Lung (tissue), 12 donors: ENCODE results near the gene CEP41. TPM values are rescaled to one million over a fixed set of nuclear protein-coding genes. Genes with fewer than 3 reads are reported as not detected.

Source experiments
- ATAC-seq: fragments of 200-7000 bp; cut with Tn5 transposase; one replicate; pipeline ENCODE4 v1.9.1; 2020; ENCODE audit warnings: moderate number of reproducible peaks; ENCODE audit not compliant: insufficient read depth, low FRiP score
- DNase-seq, 3 donors: peaks; one replicate each; pipeline ENCODE4 v3.0.0-alpha.2; 2013 to 2017
- H3K27ac ChIP-seq, 2 donors: one replicate each; pipeline ENCODE4 v1.5.1; 2013; ENCODE audit warnings: mild to moderate bottlenecking in 2 of 2, moderate library complexity in 2 of 2, control low read depth in 1 of 2, inconsistent platforms in 1 of 2, low read depth in 1 of 2, low read length in 1 of 2
- H3K27me3 ChIP-seq, 3 donors: one replicate each; pipeline ENCODE4 v1.5.1; 2013; ENCODE audit warnings: low read length in 2 of 3; ENCODE audit not compliant: control insufficient read depth in 3 of 3, insufficient read depth in 3 of 3
- H3K36me3 ChIP-seq, 4 donors: one replicate each; pipeline ENCODE4 v1.5.1; 2013; ENCODE audit warnings: low read length in 4 of 4, mild to moderate bottlenecking in 1 of 4, moderate library complexity in 1 of 4; ENCODE audit not compliant: control insufficient read depth in 4 of 4, insufficient read depth in 4 of 4
- H3K4me1 ChIP-seq, 5 donors: one replicate each; pipeline ENCODE4 v1.5.1; 2013; ENCODE audit warnings: low read length in 5 of 5, mild to moderate bottlenecking in 2 of 5, moderate library complexity in 1 of 5; ENCODE audit not compliant: control insufficient read depth in 5 of 5, insufficient read depth in 5 of 5
- H3K4me3 ChIP-seq: one replicate; pipeline ENCODE4 v1.5.1; 2013; ENCODE audit warnings: mild to moderate bottlenecking, control low read depth, moderate library complexity
- H3K9ac ChIP-seq, 2 donors: one replicate each; pipeline ENCODE4 v1.5.1; 2013; ENCODE audit warnings: low read length in 2 of 2, control low read depth in 1 of 2; ENCODE audit not compliant: insufficient read depth in 1 of 2
- H3K9me3 ChIP-seq, 4 donors: one replicate each; pipeline ENCODE4 v1.5.1; 2013; ENCODE audit warnings: low read length in 3 of 4, mild to moderate bottlenecking in 1 of 4, moderate library complexity in 1 of 4; ENCODE audit not compliant: control insufficient read depth in 4 of 4, insufficient read depth in 3 of 4
- WGBS, 2 donors: extraction: QIAGEN DNeasy Blood & Tissue Kit; methylation state at CpG; one replicate each; pipeline ENCODE4 v1.1.7; 2013; 5-methylcytosine and 5-hydroxymethylcytosine counted together
- polyA plus RNA-seq, 2 donors: library from polyadenylated mRNA; stranded (reverse); fragments of 200-250 nt; gene quantifications; one replicate each; pipeline ENCODE4 v1.2.1, GENCODE V29; 2013
- total RNA-seq, 2 donors: library from RNA; depleted of rRNA in 1 of 2; stranded (reverse); fragments of >200 nt in 1 of 2; gene quantifications; one replicate each; pipeline ENCODE4 v1.2.1, GENCODE V29; 2014 to 2021
- TF ChIP-seq, protein P1 (sequence below): IDR thresholded peaks from 2 replicates; pipeline ENCODE4 v1.5.1; 2012; ENCODE audit warnings: mild to moderate bottlenecking; ENCODE audit errors: control extremely low read depth, extremely low read depth
- donor health status: control.
- donor health status: control.
- donor health status: Bipolar disorder and iron deficiency.
- donor health status: healthy.
- donor health status: DM: yes; HTN: yes; CAD: no.

The CEP41 gene
- total and polyA plus RNA-seq, 4 donors, result 3.7 to 15.3 (median 11.6) TPM

DNA sequence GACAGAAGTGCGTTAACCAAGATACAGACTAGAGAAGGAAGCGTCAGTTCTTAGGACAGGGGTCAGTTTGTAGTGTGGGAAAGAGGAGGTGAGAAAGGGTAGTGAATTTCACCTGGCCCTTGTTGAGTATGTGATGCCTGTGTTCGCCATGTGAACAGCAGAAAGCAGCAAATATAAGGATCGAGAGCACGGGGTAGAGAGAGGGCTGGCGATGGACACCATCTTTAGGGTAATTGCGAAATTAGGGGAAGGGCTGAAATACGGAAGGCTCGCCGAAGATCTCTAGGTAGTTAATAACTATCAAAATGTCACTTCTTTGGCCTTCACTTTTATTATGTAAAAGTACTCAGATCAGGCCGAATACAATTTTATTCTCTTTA is 44.9 kb upstream of the CEP41 start:
- TF ChIP-seq, protein P1, sequence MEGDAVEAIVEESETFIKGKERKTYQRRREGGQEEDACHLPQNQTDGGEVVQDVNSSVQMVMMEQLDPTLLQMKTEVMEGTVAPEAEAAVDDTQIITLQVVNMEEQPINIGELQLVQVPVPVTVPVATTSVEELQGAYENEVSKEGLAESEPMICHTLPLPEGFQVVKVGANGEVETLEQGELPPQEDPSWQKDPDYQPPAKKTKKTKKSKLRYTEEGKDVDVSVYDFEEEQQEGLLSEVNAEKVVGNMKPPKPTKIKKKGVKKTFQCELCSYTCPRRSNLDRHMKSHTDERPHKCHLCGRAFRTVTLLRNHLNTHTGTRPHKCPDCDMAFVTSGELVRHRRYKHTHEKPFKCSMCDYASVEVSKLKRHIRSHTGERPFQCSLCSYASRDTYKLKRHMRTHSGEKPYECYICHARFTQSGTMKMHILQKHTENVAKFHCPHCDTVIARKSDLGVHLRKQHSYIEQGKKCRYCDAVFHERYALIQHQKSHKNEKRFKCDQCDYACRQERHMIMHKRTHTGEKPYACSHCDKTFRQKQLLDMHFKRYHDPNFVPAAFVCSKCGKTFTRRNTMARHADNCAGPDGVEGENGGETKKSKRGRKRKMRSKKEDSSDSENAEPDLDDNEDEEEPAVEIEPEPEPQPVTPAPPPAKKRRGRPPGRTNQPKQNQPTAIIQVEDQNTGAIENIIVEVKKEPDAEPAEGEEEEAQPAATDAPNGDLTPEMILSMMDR, result no peak
- peaks cover 0 to 44% (median 21%) of the 10 kb centered on the region in 5 donors for H3K4me1 ChIP-seq
- no peak for DNase-seq
- ATAC-seq, result no peak
- H3K27ac ChIP-seq, result no peak overlapping the region
- no peaks in the 10 kb centered on the region for H3K9me3 ChIP-seq
- H3K27me3 ChIP-seq, result no peaks in the 10 kb centered on the region
- 64 to 65% methylated on average over 11 of the region's 11 CpGs for WGBS, 2 donors
- no peak overlapping the region for H3K4me3 ChIP-seq
- no peaks in the 10 kb centered on the region for H3K36me3 ChIP-seq
- peak overlapping the region in 1 of 2 donors; percentile 72 for H3K9ac ChIP-seq

DNA sequence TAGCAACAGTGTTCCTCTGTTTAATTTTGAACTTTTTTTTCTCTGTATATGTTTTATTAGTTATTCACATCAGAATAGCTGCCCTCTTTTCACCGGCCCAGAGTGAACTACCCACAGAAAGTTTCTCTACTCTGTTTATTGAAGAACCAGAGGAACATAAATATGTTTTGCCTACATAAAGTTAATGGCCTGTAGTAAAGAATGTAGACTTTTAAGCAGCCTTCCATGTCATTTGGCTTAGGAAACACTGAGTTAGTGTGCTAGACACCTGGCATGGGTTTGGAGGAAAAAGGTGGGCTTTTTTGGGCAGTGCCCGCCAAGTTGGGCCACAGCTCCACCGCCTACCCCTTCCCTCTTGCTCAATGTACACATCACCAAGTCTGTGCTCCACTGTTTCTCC is 42.2 kb upstream of the CEP41 start:
- Histone ChIP-seq H3K9me3 (peaks cover 0 to 2% (median under 1%) of the 10 kb centered on the region in 4 donors), H3K27me3 (no peaks in the 10 kb centered on the region), H3K4me1 (peaks cover 0 to 18% (median 8%) of the 10 kb centered on the region in 5 donors), H3K27ac (no peak overlapping the region), H3K36me3 (no peaks in the 10 kb centered on the region), H3K9ac (no peak overlapping the region), H3K4me3 (no peak overlapping the region)
- ATAC-seq (no peak), DNase-seq (no peak)
- 94% methylated on average over 3 of the region's 3 CpGs for WGBS, 2 donors
- TF ChIP-seq, protein P1, result no peak

DNA sequence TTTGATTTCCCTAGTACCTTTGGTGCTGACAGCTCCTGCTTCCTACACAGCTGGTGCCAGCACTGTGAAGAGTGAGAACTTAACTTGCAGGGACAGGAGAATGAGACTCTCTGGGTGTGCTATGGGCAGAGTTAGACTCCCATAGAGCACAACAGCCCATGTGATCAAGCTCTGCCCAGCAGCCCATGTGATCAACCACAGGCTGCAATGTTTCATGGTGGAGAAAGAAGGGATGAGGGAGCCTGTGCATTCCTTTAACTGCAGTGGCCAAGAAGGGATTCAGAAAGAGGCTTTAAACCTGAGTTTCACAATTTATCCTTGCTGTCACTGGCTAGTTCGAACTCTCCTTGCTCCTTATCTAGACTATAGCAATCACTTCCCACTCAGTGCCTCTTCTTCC is 41.1 kb upstream of the CEP41 start:
- Histone ChIP-seq H3K4me3 (no peak overlapping the region), H3K27me3 (no peaks in the 10 kb centered on the region), H3K9me3 (peaks cover 0 to 7% (median 3%) of the 10 kb centered on the region in 4 donors), H3K36me3 (no peaks in the 10 kb centered on the region), H3K9ac (no peak overlapping the region), H3K4me1 (peaks cover 0 to 11% (median 4%) of the 10 kb centered on the region in 5 donors), H3K27ac (no peak overlapping the region)
- 68 to 77% methylated on average over 1 of the region's 1 CpG for whole genome bisulfite sequencing, 2 donors
- DNase-seq, result no peak
- ATAC-seq, result no peak
- TF ChIP-seq, protein P1, result no peak
